Psoas muscle (tissue), 8 donors: ENCODE results near the gene GTPBP8. TPM values are rescaled to one million over a fixed set of nuclear protein-coding genes. Genes with fewer than 3 reads are reported as not detected.

Experiments used
- ATAC-seq, 4 donors: fragments of 200-7000 bp; cut with Tn5 transposase; one replicate each; pipeline ENCODE4 v1.9.1; 2020; ENCODE audit warnings: moderate library complexity in 3 of 4, mild to moderate bottlenecking in 2 of 4
- DNase-seq, 2 donors: peaks; one replicate each; pipeline ENCODE4 v3.0.0-alpha.2; 2020
- H3K27ac ChIP-seq: fragments of 200-600 bp; one replicate; pipeline ENCODE4 v1.8.0; 2022
- H3K27me3 ChIP-seq, 3 donors: fragments of 200-600 bp in 1 of 3; one replicate each; pipeline versions ENCODE4 v1.6.1 to v1.8.0; 2013 to 2022; ENCODE audit warnings: low read length in 2 of 3, mild to moderate bottlenecking in 2 of 3, moderate library complexity in 1 of 3; ENCODE audit not compliant: insufficient read depth in 3 of 3
- H3K36me3 ChIP-seq, 2 donors: fragments of 200-600 bp in 1 of 2; one replicate each; pipeline versions ENCODE4 v1.6.1 to v1.8.0; 2013 to 2022; ENCODE audit warnings: low read depth in 1 of 2, mild to moderate bottlenecking in 1 of 2, moderate library complexity in 1 of 2; ENCODE audit not compliant: insufficient read depth in 1 of 2
- H3K4me1 ChIP-seq: fragments of 200-600 bp; one replicate; pipeline ENCODE4 v1.8.0; 2022
- H3K4me3 ChIP-seq: fragments of 200-600 bp; one replicate; pipeline ENCODE4 v1.8.0; 2022; ENCODE audit warnings: mild to moderate bottlenecking
- H3K9me3 ChIP-seq: fragments of 200-600 bp; one replicate; pipeline ENCODE4 v1.8.0; 2022
- CTCF ChIP-seq: fragments of 200-600 bp; IDR thresholded peaks from one replicate; pipeline ENCODE4 v1.8.0; 2022; ENCODE audit warnings: antibody characterized with exemption
- WGBS, 3 donors: extraction: QIAGEN DNeasy Blood & Tissue Kit; methylation state at CpG; one replicate each; pipeline versions ENCODE4 v1.1.6 to v1.1.7; 2013; 5-methylcytosine and 5-hydroxymethylcytosine counted together
- intact Hi-C, 2 donors: fragments of 100-400 bp; cut with DNase I; formaldehyde crosslinking; loops; one replicate each; pipeline versions ENCODE4 v1.11.0 to v1.14.2; 2022
- polyA plus RNA-seq, 3 donors: library from polyadenylated mRNA; stranded (reverse); fragments of 200-250 nt; gene quantifications; one replicate each; pipeline ENCODE4 v1.2.3, GENCODE V29; 2013
- total RNA-seq, 4 donors: library from RNA; stranded (reverse); fragmentation: NEBNext Ultra II Directional in 2 of 4; extraction: Animal tissue kit (Norgen Biotek cat#: 25700) in 2 of 4; gene quantifications; one replicate each; pipeline versions ENCODE4 v1.2.1 to v1.2.4, GENCODE V29; 2021 to 2023
- donor health status: healthy with polysubstance abuse.
- donor health status: DM: no; HTN: no; CAD: no; lungs with moderate emphysema.
- donor health status: Bipolar disorder and iron deficiency.
- donor health status: healthy.
- donor health status: DM: yes; HTN: yes; CAD: no.
- donor health status: DM: no; HTN: no; CAD: no.
- donor health status: DM: no; HTN: no; CAD: no.
- donor health status: DM: yes; HTN: yes; CAD: no.

The GTPBP8 gene
- total and polyA plus RNA-seq, 7 donors: 15.4 to 41.9 (median 26.3) TPM

- Histone ChIP-seq H3K27me3 (peaks cover 0 to under 1% (median 0%) of the 10 kb centered on the region in 3 donors), H3K4me1 (no peaks in the 10 kb centered on the region), H3K36me3 (no peaks in the 10 kb centered on the region), H3K9me3 (no peaks in the 10 kb centered on the region), H3K27ac (no peak overlapping the region), H3K4me3 (no peak overlapping the region)
- no peak for ATAC-seq
- no peak for TF ChIP-seq CTCF
- DNase-seq: no peak
- intact Hi-C loops: loop anchor here (5.0 to 10.0 kb wide), 2 partner anchors 241 to 394 kb away; no protein-coding TSS in a partner anchor
These were observed 14.8 kb upstream of the GTPBP8 start for GRCh38 chr3:112976001-112976400.

- H3K36me3 ChIP-seq: no peaks in the 10 kb centered on the region
- DNase-seq (no peak), ATAC-seq (no peak)
- WGBS, 3 donors: 83 to 90% (median 83%) methylated on average over 2 of the region's 2 CpGs
- no peaks in the 10 kb centered on the region for H3K9me3 ChIP-seq
- no peaks in the 10 kb centered on the region for H3K4me1 ChIP-seq
- H3K27me3 ChIP-seq: no peaks in the 10 kb centered on the region
- H3K4me3 ChIP-seq: no peak overlapping the region
- TF ChIP-seq CTCF: no peak
- no peak overlapping the region for H3K27ac ChIP-seq
- intact Hi-C loops: loop anchor here (5.0 to 10.0 kb wide), 2 partner anchors 242 to 395 kb away; no protein-coding TSS in a partner anchor
These were observed 13.8 kb upstream of the GTPBP8 start for GRCh38 chr3:112976953-112977352.

GRCh38 chr3:112979244-112979832 lies 11.4 kb upstream of the GTPBP8 start:
- WGBS, 3 donors: 70 to 86% (median 79%) methylated on average over 1 of the region's 1 CpG
- peak; percentile 68 for TF ChIP-seq CTCF
- Histone ChIP-seq H3K9me3 (no peaks in the 10 kb centered on the region), H3K4me3 (no peak overlapping the region), H3K27me3 (no peaks in the 10 kb centered on the region), H3K36me3 (no peaks in the 10 kb centered on the region), H3K27ac (no peak overlapping the region), H3K4me1 (peaks cover 4% of the 10 kb centered on the region)
- DNase-seq (no peak), ATAC-seq (no peak)
- intact Hi-C loops: loop anchor here (5.0 to 10.0 kb wide), 2 partner anchors 245 to 397 kb away; no protein-coding TSS in a partner anchor

GRCh38 chr3:112980080-112980479 lies 10.7 kb upstream of the GTPBP8 start:
- WGBS, 3 donors: 12 to 19% (median 15%) methylated on average over 1 of the region's 1 CpG
- Histone ChIP-seq H3K27me3 (no peaks in the 10 kb centered on the region), H3K4me1 (peaks cover 9% of the 10 kb centered on the region), H3K4me3 (no peak overlapping the region), H3K9me3 (no peaks in the 10 kb centered on the region), H3K27ac (no peak overlapping the region), H3K36me3 (no peaks in the 10 kb centered on the region)
- TF ChIP-seq CTCF: no peak
- DNase-seq (no peak), ATAC-seq (no peak)
- intact Hi-C loops: loop anchor here (2.0 to 10.0 kb wide), 4 partner anchors 245 to 415 kb away; partner anchors contain the start of genes ATG3 (in 1 of the 2), CCDC80 (in 1 of the 2) and SLC35A5 (in 1 of the 2)
